Activated naive CD8-positive, alpha-beta T cell (primary cell): Measurements from ENCODE around the gene PDE2A.

Experiments
- H3K27ac Mint-ChIP-seq: one replicate; pipeline ENCODE4 v1.8.0; 2021; ENCODE audit warnings: mixed read lengths
- H3K27me3 Mint-ChIP-seq: one replicate; pipeline ENCODE4 v1.8.0; 2021; ENCODE audit warnings: mixed read lengths
- H3K36me3 Mint-ChIP-seq: one replicate; pipeline ENCODE4 v1.8.0; 2021; ENCODE audit warnings: mixed read lengths
- H3K4me1 Mint-ChIP-seq: one replicate; pipeline ENCODE4 v1.8.0; 2021; ENCODE audit warnings: low read depth, mixed read lengths
- H3K4me3 Mint-ChIP-seq: one replicate; pipeline ENCODE4 v1.8.0; 2021; ENCODE audit warnings: mild to moderate bottlenecking, mixed read lengths
- H3K9me3 Mint-ChIP-seq: one replicate; pipeline ENCODE4 v1.8.0; 2021; ENCODE audit warnings: low read depth, mixed read lengths

PDE2A gene

GRCh38 chr11:72682238-72682857 is 8.1 kb upstream of the PDE2A start:
- Mint-ChIP-seq H3K4me1 (peaks cover 13% of the 10 kb centered on the region), H3K4me3 (no peak overlapping the region), H3K9me3 (no peaks in the 10 kb centered on the region), H3K27me3 (no peaks in the 10 kb centered on the region), H3K36me3 (no peaks in the 10 kb centered on the region), H3K27ac (no peak overlapping the region)

- Mint-ChIP-seq H3K4me3 (no peak overlapping the region), H3K9me3 (no peaks in the 10 kb centered on the region), H3K27ac (peak overlapping the region; percentile 50), H3K4me1 (peaks cover 11% of the 10 kb centered on the region), H3K27me3 (no peaks in the 10 kb centered on the region), H3K36me3 (no peaks in the 10 kb centered on the region)
Measured at GRCh38 chr11:72681226-72682153, 7.3 kb upstream of the PDE2A start.

GRCh38 chr11:72680624-72681158 is 6.5 kb upstream of the PDE2A start:
- Mint-ChIP-seq H3K4me1 (peaks cover 5% of the 10 kb centered on the region), H3K36me3 (no peaks in the 10 kb centered on the region), H3K27me3 (no peaks in the 10 kb centered on the region), H3K4me3 (no peak overlapping the region), H3K9me3 (no peaks in the 10 kb centered on the region), H3K27ac (no peak overlapping the region)

GRCh38 chr11:72679869-72680268 is 5.6 kb upstream of the PDE2A start:
- peaks cover 5% of the 10 kb centered on the region for H3K4me1 Mint-ChIP-seq
- no peaks in the 10 kb centered on the region for H3K9me3 Mint-ChIP-seq
- H3K27ac Mint-ChIP-seq, result no peak overlapping the region
- H3K4me3 Mint-ChIP-seq, result no peak overlapping the region
- H3K27me3 Mint-ChIP-seq, result peaks cover 3% of the 10 kb centered on the region
- no peaks in the 10 kb centered on the region for H3K36me3 Mint-ChIP-seq

- Mint-ChIP-seq H3K27me3 (peaks cover 10% of the 10 kb centered on the region), H3K36me3 (no peaks in the 10 kb centered on the region), H3K4me1 (peaks cover 5% of the 10 kb centered on the region), H3K9me3 (no peaks in the 10 kb centered on the region), H3K4me3 (no peak overlapping the region), H3K27ac (no peak overlapping the region)
Measured at GRCh38 chr11:72678524-72678923, 4.3 kb upstream of the PDE2A start.

GRCh38 chr11:72676861-72677341 is 2.7 kb upstream of the PDE2A start:
- Mint-ChIP-seq H3K36me3 (no peaks in the 10 kb centered on the region), H3K9me3 (no peaks in the 10 kb centered on the region), H3K4me1 (peaks cover 5% of the 10 kb centered on the region), H3K27me3 (peaks cover 24% of the 10 kb centered on the region), H3K27ac (no peak overlapping the region), H3K4me3 (no peak overlapping the region)

GRCh38 chr11:72675221-72675620 is 999 bp upstream of the PDE2A start:
- H3K4me3 Mint-ChIP-seq, result no peak overlapping the region
- no peaks in the 10 kb centered on the region for H3K9me3 Mint-ChIP-seq
- no peaks in the 10 kb centered on the region for H3K36me3 Mint-ChIP-seq
- H3K27me3 Mint-ChIP-seq, result peaks cover 36% of the 10 kb centered on the region
- no peak overlapping the region for H3K27ac Mint-ChIP-seq
- peaks cover 5% of the 10 kb centered on the region for H3K4me1 Mint-ChIP-seq

- Mint-ChIP-seq H3K36me3 (no peaks in the 10 kb centered on the region), H3K27me3 (peaks cover 41% of the 10 kb centered on the region), H3K9me3 (no peaks in the 10 kb centered on the region), H3K4me1 (peaks cover 7% of the 10 kb centered on the region), H3K27ac (no peak overlapping the region), H3K4me3 (no peak overlapping the region)
Measured at GRCh38 chr11:72673284-72673942, 809 bp downstream of the PDE2A start.

- Mint-ChIP-seq H3K4me3 (no peak overlapping the region), H3K27ac (no peak overlapping the region), H3K4me1 (peaks cover 7% of the 10 kb centered on the region), H3K27me3 (peaks cover 41% of the 10 kb centered on the region), H3K36me3 (no peaks in the 10 kb centered on the region), H3K9me3 (no peaks in the 10 kb centered on the region)
Measured at GRCh38 chr11:72672597-72673238, 1.5 kb downstream of the PDE2A start.

GRCh38 chr11:72671152-72672099 is 2.8 kb downstream of the PDE2A start:
- no peak overlapping the region for H3K27ac Mint-ChIP-seq

GRCh38 chr11:72670041-72670440 is 4.2 kb downstream of the PDE2A start:
- Mint-ChIP-seq H3K9me3 (no peaks in the 10 kb centered on the region), H3K27ac (no peak overlapping the region), H3K27me3 (peaks cover 52% of the 10 kb centered on the region)

More at GRCh38 chr11:72671152-72672099, 2.8 kb downstream of the PDE2A start:
- Mint-ChIP-seq H3K27me3 (peaks cover 51% of the 10 kb centered on the region), H3K36me3 (peaks cover 3% of the 10 kb centered on the region), H3K4me1 (peaks cover 2% of the 10 kb centered on the region), H3K9me3 (no peaks in the 10 kb centered on the region), H3K4me3 (no peak overlapping the region)

GRCh38 chr11:72669527-72669926 is 4.7 kb downstream of the PDE2A start:
- no peak overlapping the region for H3K27ac Mint-ChIP-seq

More at GRCh38 chr11:72670041-72670440, 4.2 kb downstream of the PDE2A start:
- peaks cover 2% of the 10 kb centered on the region for H3K4me1 Mint-ChIP-seq
- peaks cover 3% of the 10 kb centered on the region for H3K36me3 Mint-ChIP-seq
- no peak overlapping the region for H3K4me3 Mint-ChIP-seq

GRCh38 chr11:72668629-72669347 is 5.4 kb downstream of the PDE2A start:
- Mint-ChIP-seq H3K27me3 (peaks cover 49% of the 10 kb centered on the region), H3K27ac (no peak overlapping the region), H3K36me3 (peaks cover 3% of the 10 kb centered on the region), H3K4me1 (peaks cover 2% of the 10 kb centered on the region), H3K4me3 (no peak overlapping the region), H3K9me3 (no peaks in the 10 kb centered on the region)

More at GRCh38 chr11:72669527-72669926, 4.7 kb downstream of the PDE2A start:
- no peaks in the 10 kb centered on the region for H3K9me3 Mint-ChIP-seq
- peaks cover 54% of the 10 kb centered on the region for H3K27me3 Mint-ChIP-seq
- no peak overlapping the region for H3K4me3 Mint-ChIP-seq
- H3K36me3 Mint-ChIP-seq, result peaks cover 3% of the 10 kb centered on the region
- H3K4me1 Mint-ChIP-seq, result peaks cover 2% of the 10 kb centered on the region
